ENCODE results near the gene IKBKE.

DNA sequence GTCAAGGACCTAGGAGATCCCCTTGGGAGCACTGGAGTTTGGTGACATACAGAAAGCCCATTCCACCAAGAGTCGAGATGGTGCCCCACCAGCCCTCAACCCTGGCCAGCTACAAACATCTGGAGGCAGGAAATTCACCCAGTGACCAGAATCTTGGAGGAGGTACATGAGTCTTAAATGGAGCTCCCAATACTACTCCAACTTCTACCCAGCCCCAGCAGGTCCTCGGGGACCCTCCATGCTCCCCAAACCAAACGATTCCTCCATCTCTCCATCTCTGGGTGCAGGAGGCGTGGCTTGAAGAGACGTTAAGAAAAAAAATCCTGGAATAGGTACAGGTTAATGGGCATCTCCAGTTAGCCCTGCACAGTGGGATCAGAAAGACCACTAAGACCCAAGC lies 31.6 kb downstream of the IKBKE start:
- TF ChIP-seq, protein P1, sequence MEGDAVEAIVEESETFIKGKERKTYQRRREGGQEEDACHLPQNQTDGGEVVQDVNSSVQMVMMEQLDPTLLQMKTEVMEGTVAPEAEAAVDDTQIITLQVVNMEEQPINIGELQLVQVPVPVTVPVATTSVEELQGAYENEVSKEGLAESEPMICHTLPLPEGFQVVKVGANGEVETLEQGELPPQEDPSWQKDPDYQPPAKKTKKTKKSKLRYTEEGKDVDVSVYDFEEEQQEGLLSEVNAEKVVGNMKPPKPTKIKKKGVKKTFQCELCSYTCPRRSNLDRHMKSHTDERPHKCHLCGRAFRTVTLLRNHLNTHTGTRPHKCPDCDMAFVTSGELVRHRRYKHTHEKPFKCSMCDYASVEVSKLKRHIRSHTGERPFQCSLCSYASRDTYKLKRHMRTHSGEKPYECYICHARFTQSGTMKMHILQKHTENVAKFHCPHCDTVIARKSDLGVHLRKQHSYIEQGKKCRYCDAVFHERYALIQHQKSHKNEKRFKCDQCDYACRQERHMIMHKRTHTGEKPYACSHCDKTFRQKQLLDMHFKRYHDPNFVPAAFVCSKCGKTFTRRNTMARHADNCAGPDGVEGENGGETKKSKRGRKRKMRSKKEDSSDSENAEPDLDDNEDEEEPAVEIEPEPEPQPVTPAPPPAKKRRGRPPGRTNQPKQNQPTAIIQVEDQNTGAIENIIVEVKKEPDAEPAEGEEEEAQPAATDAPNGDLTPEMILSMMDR (IDR thresholded peaks at IDR 0.05) = no peak
- TF ChIP-seq POLR2AphosphoS5 (IDR thresholded peaks at IDR 0.05; ENCODE audit: low read depth, low read length) = no peak
- TF ChIP-seq, protein P2, sequence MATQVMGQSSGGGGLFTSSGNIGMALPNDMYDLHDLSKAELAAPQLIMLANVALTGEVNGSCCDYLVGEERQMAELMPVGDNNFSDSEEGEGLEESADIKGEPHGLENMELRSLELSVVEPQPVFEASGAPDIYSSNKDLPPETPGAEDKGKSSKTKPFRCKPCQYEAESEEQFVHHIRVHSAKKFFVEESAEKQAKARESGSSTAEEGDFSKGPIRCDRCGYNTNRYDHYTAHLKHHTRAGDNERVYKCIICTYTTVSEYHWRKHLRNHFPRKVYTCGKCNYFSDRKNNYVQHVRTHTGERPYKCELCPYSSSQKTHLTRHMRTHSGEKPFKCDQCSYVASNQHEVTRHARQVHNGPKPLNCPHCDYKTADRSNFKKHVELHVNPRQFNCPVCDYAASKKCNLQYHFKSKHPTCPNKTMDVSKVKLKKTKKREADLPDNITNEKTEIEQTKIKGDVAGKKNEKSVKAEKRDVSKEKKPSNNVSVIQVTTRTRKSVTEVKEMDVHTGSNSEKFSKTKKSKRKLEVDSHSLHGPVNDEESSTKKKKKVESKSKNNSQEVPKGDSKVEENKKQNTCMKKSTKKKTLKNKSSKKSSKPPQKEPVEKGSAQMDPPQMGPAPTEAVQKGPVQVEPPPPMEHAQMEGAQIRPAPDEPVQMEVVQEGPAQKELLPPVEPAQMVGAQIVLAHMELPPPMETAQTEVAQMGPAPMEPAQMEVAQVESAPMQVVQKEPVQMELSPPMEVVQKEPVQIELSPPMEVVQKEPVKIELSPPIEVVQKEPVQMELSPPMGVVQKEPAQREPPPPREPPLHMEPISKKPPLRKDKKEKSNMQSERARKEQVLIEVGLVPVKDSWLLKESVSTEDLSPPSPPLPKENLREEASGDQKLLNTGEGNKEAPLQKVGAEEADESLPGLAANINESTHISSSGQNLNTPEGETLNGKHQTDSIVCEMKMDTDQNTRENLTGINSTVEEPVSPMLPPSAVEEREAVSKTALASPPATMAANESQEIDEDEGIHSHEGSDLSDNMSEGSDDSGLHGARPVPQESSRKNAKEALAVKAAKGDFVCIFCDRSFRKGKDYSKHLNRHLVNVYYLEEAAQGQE (IDR thresholded peaks at IDR 0.05; ENCODE audit: insufficient read depth in 1 of 2, low read depth in 2 of 2, low read length in 1 of 2) = no peak
- no peak for TF ChIP-seq SIN3A (IDR thresholded peaks at IDR 0.05; ENCODE audit: borderline replicate concordance, insufficient read depth, low read depth, low read length)
